K562 (cell line): Measurements from ENCODE around the gene PIH1D1. TPM values are rescaled to one million over a fixed set of nuclear protein-coding genes. Genes with fewer than 3 reads are reported as not detected.

ENCODE experiments used
- LCOR ChIP-seq: sonication (generic); formaldehyde crosslinking; IDR thresholded peaks from 2 replicates; pipeline ENCODE4 v1.8.0; 2022; ENCODE audit warnings: mild to moderate bottlenecking, missing genetic modification reagents
- TCF7L2 ChIP-seq: fragments of 150-350 bp; IDR thresholded peaks from 2 replicates; pipeline ENCODE4 v1.6.1; 2016; ENCODE audit warnings: low read depth, mild to moderate bottlenecking, low read length, moderate library complexity
- ZBTB40 ChIP-seq, 2 experiments: fragments of 450-650 bp in 1 of 2; sonication (generic) in 1 of 2; formaldehyde crosslinking in 1 of 2; IDR thresholded peaks; 2 replicates each; pipeline versions ENCODE4 v1.7.1 to v1.9.0; 2016 to 2022; ENCODE audit warnings: inconsistent platforms in 1 of 2, mild to moderate bottlenecking in 1 of 2, missing genetic modification reagents in 1 of 2
- ZFX ChIP-seq: sonication (generic); formaldehyde crosslinking; IDR thresholded peaks from 2 replicates; pipeline ENCODE4 v1.8.0; 2022; ENCODE audit warnings: mild to moderate bottlenecking, missing genetic modification reagents, moderate library complexity
- polyA plus RNA-seq, 8 experiments: library from polyadenylated mRNA; depleted of rRNA in 4 of 8; stranded (reverse) in 5 of 8; unstranded in 3 of 8; fragments of >200 nt; fragmentation: Nextera tagmentation in 2 of 8; fragmentation: Illumina TruSeq in 1 of 8; extraction: Ambion mirVana in 2 of 8; extraction: Trizol in 1 of 8; gene quantifications; 2 replicates each; pipeline versions ENCODE4 v1.2.1 to v1.2.3, GENCODE V29; 2011 to 2014; ENCODE audit warnings: inconsistent platforms in 1 of 8, missing spikeins in 1 of 8
- total RNA-seq, 7 experiments: library from RNA; depleted of rRNA in 6 of 7; stranded (reverse); fragments of >200 nt in 6 of 7; fragmentation: Illumina TruSeq in 2 of 7; extraction: Trizol in 2 of 7; gene quantifications; 2 replicates each; pipeline versions ENCODE4 v1.2.1 to v1.2.3, GENCODE V29; 2011 to 2021; ENCODE audit warnings: low replicate concordance in 1 of 7
- TF ChIP-seq, protein P1 (sequence below), 2 experiments: fragments of 450-650 bp; IDR thresholded peaks; 2 replicates each; pipeline ENCODE4 v1.6.1; 2016; ENCODE audit warnings: mild to moderate bottlenecking in 2 of 2, borderline replicate concordance in 1 of 2, low read depth in 1 of 2, moderate library complexity in 1 of 2

The PIH1D1 gene
- total and polyA plus RNA-seq, 9 of the 15 experiments (the other 6 are each of a cell fraction or from before 2014, with no cell fraction given), result 26.5 to 224 (median 137) TPM

DNA sequence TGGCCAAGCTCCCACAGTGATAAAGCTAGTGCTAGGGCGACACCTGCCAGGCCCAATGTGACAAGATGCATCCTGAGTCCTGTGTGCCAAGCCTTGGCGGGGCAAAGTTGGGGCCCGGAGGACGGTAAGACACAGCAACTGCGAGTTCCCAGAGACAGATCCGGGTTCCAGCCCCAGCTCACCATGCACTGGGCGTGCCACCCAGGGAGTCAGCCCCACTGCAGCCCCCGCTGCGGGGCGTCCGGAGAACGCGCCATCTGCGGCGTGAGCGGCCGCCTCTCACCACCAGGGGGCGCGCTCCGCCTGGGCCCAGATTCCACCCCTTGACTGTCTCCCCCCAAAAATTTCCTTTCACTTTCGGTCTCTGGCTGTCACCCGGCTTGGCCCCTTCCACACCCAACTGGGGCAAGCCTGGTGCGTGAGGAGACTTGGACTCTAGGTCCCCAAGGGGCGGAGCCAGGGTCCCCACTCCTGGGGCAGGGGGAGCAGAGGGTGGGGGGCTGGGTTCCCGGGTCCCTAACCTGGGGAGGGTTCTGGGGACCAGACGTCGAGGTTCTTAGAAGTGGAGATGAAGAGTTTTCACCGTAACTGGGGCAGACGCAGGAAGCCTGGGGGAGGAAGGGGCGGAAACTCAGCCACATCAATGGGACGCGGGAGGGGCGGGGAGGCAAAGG is 22.4 kb upstream of the PIH1D1 start, which contains the start of gene FLT3LG (continued):
- TF ChIP-seq ZBTB40 (IDR thresholded peaks at IDR 0.05) (peak; percentile 42; the same call in 1 of the 2 replicates), ZBTB40 (CRISPR knock-in tag; IDR thresholded peaks at IDR 0.05) (no peak), ZFX (peak; percentile 67), TCF7L2 (no peak), LCOR (CRISPR knock-in tag) (peak; percentile 72; the same call in 1 of the 2 replicates)
- TF ChIP-seq, protein P1, sequence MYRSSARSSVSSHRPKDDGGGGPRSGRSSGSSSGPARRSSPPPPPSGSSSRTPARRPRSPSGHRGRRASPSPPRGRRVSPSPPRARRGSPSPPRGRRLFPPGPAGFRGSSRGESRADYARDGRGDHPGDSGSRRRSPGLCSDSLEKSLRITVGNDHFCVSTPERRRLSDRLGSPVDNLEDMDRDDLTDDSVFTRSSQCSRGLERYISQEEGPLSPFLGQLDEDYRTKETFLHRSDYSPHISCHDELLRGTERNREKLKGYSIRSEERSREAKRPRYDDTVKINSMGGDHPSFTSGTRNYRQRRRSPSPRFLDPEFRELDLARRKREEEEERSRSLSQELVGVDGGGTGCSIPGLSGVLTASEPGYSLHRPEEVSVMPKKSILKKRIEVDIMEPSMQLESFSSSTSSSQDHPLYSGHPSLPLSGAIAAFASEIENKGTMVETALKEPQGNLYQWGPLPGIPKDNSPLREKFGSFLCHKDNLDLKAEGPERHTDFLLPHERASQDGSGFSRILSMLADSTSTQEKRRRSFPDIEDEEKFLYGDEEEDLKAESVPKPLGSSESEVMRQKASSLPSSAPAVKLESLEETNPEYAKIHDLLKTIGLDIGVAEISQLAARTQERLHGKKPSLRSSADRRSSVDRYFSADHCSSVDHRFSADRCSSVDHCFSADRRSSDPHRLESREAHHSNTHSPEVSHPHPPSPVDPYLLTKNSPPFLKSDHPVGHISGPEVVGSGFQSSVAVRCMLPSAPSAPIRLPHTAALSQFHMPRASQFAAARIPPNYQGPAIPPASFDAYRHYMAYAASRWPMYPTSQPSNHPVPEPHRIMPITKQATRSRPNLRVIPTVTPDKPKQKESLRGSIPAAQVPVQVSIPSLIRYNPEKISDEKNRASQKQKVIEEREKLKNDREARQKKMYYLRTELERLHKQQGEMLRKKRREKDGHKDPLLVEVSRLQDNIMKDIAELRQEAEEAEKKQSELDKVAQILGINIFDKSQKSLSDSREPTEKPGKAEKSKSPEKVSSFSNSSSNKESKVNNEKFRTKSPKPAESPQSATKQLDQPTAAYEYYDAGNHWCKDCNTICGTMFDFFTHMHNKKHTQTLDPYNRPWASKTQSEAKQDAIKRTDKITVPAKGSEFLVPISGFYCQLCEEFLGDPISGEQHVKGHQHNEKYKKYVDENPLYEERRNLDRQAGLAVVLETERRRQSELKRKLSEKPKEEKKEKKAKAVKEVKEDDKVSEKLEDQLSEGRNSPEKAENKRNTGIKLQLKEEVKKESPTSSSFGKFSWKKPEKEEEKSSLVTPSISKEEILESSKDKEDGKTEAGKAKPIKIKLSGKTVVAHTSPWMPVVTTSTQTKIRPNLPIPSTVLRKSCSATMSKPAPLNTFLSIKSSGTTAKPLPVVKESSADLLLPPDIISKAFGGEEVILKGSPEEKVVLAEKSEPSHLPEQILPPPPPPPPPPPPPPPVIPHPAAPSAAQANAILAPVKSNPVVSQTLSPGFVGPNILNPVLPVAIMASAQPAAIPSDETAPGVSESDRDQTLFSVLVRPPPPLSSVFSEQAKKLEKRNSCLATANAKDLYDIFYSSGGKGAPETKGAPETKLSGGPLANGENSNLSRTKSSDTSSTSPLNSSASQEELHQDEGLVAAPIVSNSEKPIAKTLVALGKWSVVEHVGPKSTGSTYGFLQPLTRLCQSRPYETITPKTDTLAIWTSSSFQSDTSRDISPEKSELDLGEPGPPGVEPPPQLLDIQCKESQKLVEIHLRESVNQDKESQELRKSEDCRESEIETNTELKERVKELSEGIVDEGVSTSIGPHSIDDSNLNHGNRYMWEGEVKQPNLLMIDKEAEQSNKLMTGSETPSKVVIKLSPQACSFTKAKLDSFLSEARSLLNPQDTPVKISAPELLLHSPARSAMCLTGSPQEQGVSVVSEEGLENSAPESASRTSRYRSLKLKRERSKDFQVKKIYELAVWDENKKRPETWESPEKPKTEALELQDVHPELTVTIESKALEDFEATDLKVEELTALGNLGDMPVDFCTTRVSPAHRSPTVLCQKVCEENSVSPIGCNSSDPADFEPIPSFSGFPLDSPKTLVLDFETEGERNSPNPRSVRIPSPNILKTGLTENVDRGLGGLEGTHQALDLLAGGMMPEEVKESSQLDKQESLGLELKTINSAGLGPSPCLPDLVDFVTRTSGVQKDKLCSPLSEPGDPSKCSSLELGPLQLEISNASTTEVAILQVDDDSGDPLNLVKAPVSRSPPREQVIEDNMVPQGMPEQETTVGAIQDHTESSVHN (IDR thresholded peaks at IDR 0.05; ENCODE audit: borderline replicate concordance in 1 of 2, low read depth in 1 of 2), result 0 out of 4 replicates have a peak, but pooled peaks of 1 of the 2 experiments have one; percentile 42
